CD4-positive, alpha-beta T cell treated with Interferon alpha-2 for 1 hour (primary cell): ENCODE measurements around the gene TDRD1.
"Not testable (repeated sequence)": the region's sequence is repeated elsewhere in the genome, so short reads cannot be mapped to it uniquely, and the experiment has no call there.

ENCODE experiments used
- DNase-seq, 2 donors: peaks; one replicate each; pipeline ENCODE4 v3.0.0-alpha.2; 2020 to 2022

Gene TDRD1

GRCh38 chr10:114179148-114179547 lies at the start of gene TDRD1:
TSS of gene TDRD1 (plus strand) at chr10:114179353. CDS start at chr10:114187832, 8,479 bp downstream.
- DNase-seq = no peak

GRCh38 chr10:114131094-114131493 lies 48.1 kb upstream of the TDRD1 start:
- no peak for DNase-seq

GRCh38 chr10:114135476-114135875 lies 43.7 kb upstream of the TDRD1 start:
- no peak for DNase-seq

- DNase-seq = no peak
These were observed 40.6 kb upstream of the TDRD1 start for GRCh38 chr10:114138581-114138980.

GRCh38 chr10:114140036-114140435 lies 39.1 kb upstream of the TDRD1 start:
- no peak for DNase-seq

- not testable (repeated sequence) for DNase-seq
These were observed 38.3 kb upstream of the TDRD1 start for GRCh38 chr10:114140827-114141226.

- DNase-seq = no peak
These were observed 37.1 kb upstream of the TDRD1 start for GRCh38 chr10:114142018-114142417.

GRCh38 chr10:114143160-114143559 lies 36.0 kb upstream of the TDRD1 start:
- no peak for DNase-seq

GRCh38 chr10:114149476-114149875 lies 29.7 kb upstream of the TDRD1 start:
- DNase-seq = not testable (repeated sequence)

- no peak for DNase-seq
These were observed 27.7 kb upstream of the TDRD1 start for GRCh38 chr10:114151486-114151885.

GRCh38 chr10:114151892-114152291 lies 27.3 kb upstream of the TDRD1 start:
- no peak for DNase-seq

GRCh38 chr10:114157912-114158311 lies 21.2 kb upstream of the TDRD1 start:
- DNase-seq = no peak

GRCh38 chr10:114163062-114163461 lies 16.1 kb upstream of the TDRD1 start:
- no peak for DNase-seq

GRCh38 chr10:114166043-114166442 lies 13.1 kb upstream of the TDRD1 start:
- no peak for DNase-seq

- no peak for DNase-seq
These were observed 12.7 kb upstream of the TDRD1 start for GRCh38 chr10:114166494-114166893.

GRCh38 chr10:114167985-114168384 lies 11.2 kb upstream of the TDRD1 start:
- DNase-seq = no peak

GRCh38 chr10:114168450-114169009 lies 10.6 kb upstream of the TDRD1 start:
- no peak for DNase-seq

- no peak for DNase-seq
These were observed 6.9 kb upstream of the TDRD1 start for GRCh38 chr10:114172216-114172615.

- DNase-seq = peak in 1 of 2 donors; percentile 25
These were observed 6.2 kb upstream of the TDRD1 start for GRCh38 chr10:114172776-114173602.

GRCh38 chr10:114173603-114173920 lies 5.6 kb upstream of the TDRD1 start:
- DNase-seq = no peak

- DNase-seq = peak; percentile 97
These were observed 5.0 kb upstream of the TDRD1 start, which contains the start of gene CCDC186 for GRCh38 chr10:114173921-114174694. TSS of gene CCDC186 (minus strand) at chr10:114174203. CDS start at chr10:114163268, 10,935 bp downstream.

GRCh38 chr10:114174695-114175188 lies 4.4 kb upstream of the TDRD1 start:
- peak in 1 of 2 donors; percentile 70 for DNase-seq

GRCh38 chr10:114175667-114176066 lies 3.5 kb upstream of the TDRD1 start:
- no peak for DNase-seq

- no peak for DNase-seq
These were observed 2.6 kb upstream of the TDRD1 start for GRCh38 chr10:114176511-114176910.
